Measurements from ENCODE around the gene TRPM3.

The TRPM3 gene

GRCh38 chr9:70951749-70952727 lies 169.4 kb downstream of the TRPM3 start:
- Histone ChIP-seq H3K4me3 (ENCODE audit: low read depth, low read length) (no peak overlapping the region), H3K27ac (no peak overlapping the region), H3K27me3 (replicated peaks) (no peaks in the 10 kb centered on the region), H3K36me3 (replicated peaks) (no peaks in the 10 kb centered on the region)
- DNase-seq, result no peak
- in situ Hi-C loops (cut with HindIII; ENCODE audit: low pct_ligation_motif_present, low sequenced_read_pairs), result no loop called here
- TF ChIP-seq CTCF (IDR thresholded peaks at IDR 0.05; ENCODE audit: low read depth, low read length, missing control alignments), result no peak

- no peak for DNase-seq
- Histone ChIP-seq H3K36me3 (replicated peaks) (no peaks in the 10 kb centered on the region), H3K27me3 (replicated peaks) (no peaks in the 10 kb centered on the region), H3K27ac (no peak overlapping the region), H3K4me3 (ENCODE audit: low read depth, low read length) (no peak overlapping the region)
- in situ Hi-C loops (cut with HindIII; ENCODE audit: low pct_ligation_motif_present, low sequenced_read_pairs), result no loop called here
- TF ChIP-seq CTCF (IDR thresholded peaks at IDR 0.05; ENCODE audit: low read depth, low read length, missing control alignments), result no peak
Observed at GRCh38 chr9:70950270-70950669, 171.2 kb downstream of the TRPM3 start.

GRCh38 chr9:70949239-70949638 lies 172.2 kb downstream of the TRPM3 start:
- Histone ChIP-seq H3K27ac (no peak overlapping the region), H3K36me3 (replicated peaks) (no peaks in the 10 kb centered on the region), H3K27me3 (replicated peaks) (no peaks in the 10 kb centered on the region), H3K4me3 (ENCODE audit: low read depth, low read length) (no peak overlapping the region)
- no peak for DNase-seq
- in situ Hi-C loops (cut with HindIII; ENCODE audit: low pct_ligation_motif_present, low sequenced_read_pairs), result no loop called here
- TF ChIP-seq CTCF (IDR thresholded peaks at IDR 0.05; ENCODE audit: low read depth, low read length, missing control alignments), result no peak

- no peak for DNase-seq
- no peak overlapping the region for H3K27ac ChIP-seq
- TF ChIP-seq CTCF (IDR thresholded peaks at IDR 0.05; ENCODE audit: low read depth, low read length, missing control alignments), result no peak
- H3K4me3 ChIP-seq (ENCODE audit: low read depth, low read length), result no peak overlapping the region
- H3K36me3 ChIP-seq (replicated peaks), result no peaks in the 10 kb centered on the region
- in situ Hi-C loops (cut with HindIII; ENCODE audit: low pct_ligation_motif_present, low sequenced_read_pairs), result no loop called here
- no peaks in the 10 kb centered on the region for H3K27me3 ChIP-seq (replicated peaks)
Observed at GRCh38 chr9:70948744-70949143, 172.7 kb downstream of the TRPM3 start.

- no peak for DNase-seq
- no peak overlapping the region for H3K27ac ChIP-seq
- H3K36me3 ChIP-seq (replicated peaks), result no peaks in the 10 kb centered on the region
- no peak overlapping the region for H3K4me3 ChIP-seq (ENCODE audit: low read depth, low read length)
- no peak for TF ChIP-seq CTCF (IDR thresholded peaks at IDR 0.05; ENCODE audit: low read depth, low read length, missing control alignments)
- no peaks in the 10 kb centered on the region for H3K27me3 ChIP-seq (replicated peaks)
- in situ Hi-C loops (cut with HindIII; ENCODE audit: low pct_ligation_motif_present, low sequenced_read_pairs), result no loop called here
Observed at GRCh38 chr9:70947511-70947910, 173.9 kb downstream of the TRPM3 start.
